DMS153 treated with DMSO at 0.1 percent for 48 hours (cell line): ENCODE data around the gene RAET1E.
A peak's percentile ranks its signal among the peaks of the same experiment; 100 is the strongest.
"Not testable (repeated sequence)": the region's sequence is repeated elsewhere in the genome, so short reads cannot be mapped to it uniquely, and the experiment has no call there.

Experiments used
- DNase-seq: peaks from one replicate; lab custom pipeline; 2025; ENCODE audit not compliant: unreplicated experiment; lab: John Stamatoyannopoulos, UW

The RAET1E gene

GRCh38 chr6:149910721-149911151, 12.8 kb upstream of the RAET1E start:
- no peak for DNase-seq

- DNase-seq: no peak
Observed at GRCh38 chr6:149909701-149910470, 12.0 kb upstream of the RAET1E start.

GRCh38 chr6:149908480-149908879, 10.6 kb upstream of the RAET1E start:
- DNase-seq: not testable (repeated sequence)

GRCh38 chr6:149907317-149907716, 9.4 kb upstream of the RAET1E start:
- no peak for DNase-seq

- DNase-seq: no peak
Observed at GRCh38 chr6:149906405-149906804, 8.5 kb upstream of the RAET1E start.

- DNase-seq: no peak
Observed at GRCh38 chr6:149905911-149906371, 8.0 kb upstream of the RAET1E start.

GRCh38 chr6:149905371-149905910, 7.5 kb upstream of the RAET1E start:
- no peak for DNase-seq

- DNase-seq: no peak
Observed at GRCh38 chr6:149904661-149905370, 6.9 kb upstream of the RAET1E start.

GRCh38 chr6:149903938-149904611, 6.2 kb upstream of the RAET1E start:
- no peak for DNase-seq

- no peak for DNase-seq
Observed at GRCh38 chr6:149901444-149902140, 3.7 kb upstream of the RAET1E start.

GRCh38 chr6:149900620-149901443, 2.9 kb upstream of the RAET1E start:
- DNase-seq: no peak

GRCh38 chr6:149899926-149900619, 2.2 kb upstream of the RAET1E start:
- no peak for DNase-seq

GRCh38 chr6:149899486-149899885, 1.6 kb upstream of the RAET1E start:
- DNase-seq: no peak

- no peak for DNase-seq
Observed at GRCh38 chr6:149898966-149899365, 1.1 kb upstream of the RAET1E start.

- DNase-seq: no peak
Observed at GRCh38 chr6:149897015-149897697, 757 bp downstream of the RAET1E start.

GRCh38 chr6:149896491-149896890, 1.4 kb downstream of the RAET1E start:
- no peak for DNase-seq

GRCh38 chr6:149895833-149896271, 2.1 kb downstream of the RAET1E start:
- peak; percentile 74 for DNase-seq

GRCh38 chr6:149895048-149895590, 2.8 kb downstream of the RAET1E start:
- no peak for DNase-seq
